ENCODE measurements around the gene KHDC1. TPM values are rescaled to one million over a fixed set of nuclear protein-coding genes. Genes with fewer than 3 reads are reported as not detected.
"Not testable (repeated sequence)": the region's sequence is repeated elsewhere in the genome, so short reads cannot be mapped to it uniquely, and the experiment has no call there.

KHDC1 gene
- total RNA-seq, 1 experiment from 2014 or later, result 1.3 TPM

DNA sequence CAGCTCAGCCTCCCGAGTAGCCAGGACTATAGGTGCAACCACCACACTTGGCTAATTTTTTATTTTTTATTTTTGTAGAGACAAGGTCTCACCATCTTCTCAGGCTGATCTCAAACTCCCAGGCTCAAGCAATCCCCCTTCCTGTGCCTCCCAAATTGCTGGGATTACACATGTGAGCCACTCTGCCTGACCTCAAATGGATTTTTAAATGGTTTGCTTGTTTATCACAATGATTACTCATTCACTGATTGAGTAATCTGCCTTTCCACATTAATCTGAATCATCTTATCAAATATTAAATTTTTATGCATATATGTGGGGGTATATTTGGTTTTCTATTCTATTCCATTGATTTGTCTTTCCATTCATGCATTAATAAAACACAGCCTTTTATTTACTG lies 28.3 kb downstream of the KHDC1 start:
- BruUV-seq (replicated peaks), result no TSS peak
- H3K4me1 Mint-ChIP-seq (ENCODE audit: insufficient read depth, unreplicated experiment), result peaks cover 11% of the 10 kb centered on the region
- H3K27me3 Mint-ChIP-seq (ENCODE audit: insufficient read depth, unreplicated experiment), result no peaks in the 10 kb centered on the region
- POLR2A ChIA-PET, result interaction anchor here (0.6 kb wide), 1 partner anchor 143 kb away, joined by 3 read pairs; no protein-coding TSS in a partner anchor
- intact Hi-C loops (cut with micrococcal nuclease), result loop anchor here (5.0 kb wide), 1 partner anchor 447 kb away; no protein-coding TSS in a partner anchor
- TF ChIP-seq, protein P1, sequence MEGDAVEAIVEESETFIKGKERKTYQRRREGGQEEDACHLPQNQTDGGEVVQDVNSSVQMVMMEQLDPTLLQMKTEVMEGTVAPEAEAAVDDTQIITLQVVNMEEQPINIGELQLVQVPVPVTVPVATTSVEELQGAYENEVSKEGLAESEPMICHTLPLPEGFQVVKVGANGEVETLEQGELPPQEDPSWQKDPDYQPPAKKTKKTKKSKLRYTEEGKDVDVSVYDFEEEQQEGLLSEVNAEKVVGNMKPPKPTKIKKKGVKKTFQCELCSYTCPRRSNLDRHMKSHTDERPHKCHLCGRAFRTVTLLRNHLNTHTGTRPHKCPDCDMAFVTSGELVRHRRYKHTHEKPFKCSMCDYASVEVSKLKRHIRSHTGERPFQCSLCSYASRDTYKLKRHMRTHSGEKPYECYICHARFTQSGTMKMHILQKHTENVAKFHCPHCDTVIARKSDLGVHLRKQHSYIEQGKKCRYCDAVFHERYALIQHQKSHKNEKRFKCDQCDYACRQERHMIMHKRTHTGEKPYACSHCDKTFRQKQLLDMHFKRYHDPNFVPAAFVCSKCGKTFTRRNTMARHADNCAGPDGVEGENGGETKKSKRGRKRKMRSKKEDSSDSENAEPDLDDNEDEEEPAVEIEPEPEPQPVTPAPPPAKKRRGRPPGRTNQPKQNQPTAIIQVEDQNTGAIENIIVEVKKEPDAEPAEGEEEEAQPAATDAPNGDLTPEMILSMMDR (IDR thresholded peaks at IDR 0.05; ENCODE audit: unreplicated experiment), result no peak
- H3K27ac Mint-ChIP-seq (ENCODE audit: low read depth, unreplicated experiment), result peak overlapping the region; percentile 29
- H3K36me3 Mint-ChIP-seq (ENCODE audit: insufficient read depth, unreplicated experiment), result no peaks in the 10 kb centered on the region
- no peaks in the 10 kb centered on the region for H3K9me3 Mint-ChIP-seq (ENCODE audit: unreplicated experiment)
- no peak overlapping the region for H3K4me3 Mint-ChIP-seq (ENCODE audit: unreplicated experiment)
- DNase-seq (ENCODE audit: unreplicated experiment), result peak; percentile 72
- CTCF ChIA-PET, result interaction anchor here (0.6 kb wide), 1 partner anchor 229 kb away, joined by 3 read pairs; no protein-coding TSS in a partner anchor

DNA sequence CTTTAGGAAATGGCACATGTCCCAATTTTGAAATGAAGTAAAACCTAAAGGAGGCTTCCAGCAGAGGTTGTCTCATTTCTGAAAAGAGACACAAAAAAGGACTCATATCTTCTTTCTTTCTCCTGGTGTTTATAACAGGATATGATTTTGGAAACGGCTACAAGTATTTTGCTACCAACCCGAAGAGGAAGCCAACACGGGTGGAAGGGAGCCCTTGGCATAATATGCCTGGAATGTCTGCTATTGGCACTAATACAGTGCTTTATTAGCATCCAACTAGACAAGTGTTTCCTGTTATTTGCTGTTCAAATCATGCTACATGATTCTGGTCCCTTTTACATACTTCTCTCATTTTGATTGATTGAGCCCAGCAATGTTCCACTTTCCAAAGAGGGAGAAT lies 29.0 kb downstream of the KHDC1 start:
- H3K27ac Mint-ChIP-seq (ENCODE audit: low read depth, unreplicated experiment); H3K27me3 Mint-ChIP-seq (ENCODE audit: insufficient read depth, unreplicated experiment); H3K36me3 Mint-ChIP-seq (ENCODE audit: insufficient read depth, unreplicated experiment); intact Hi-C loops (cut with micrococcal nuclease); BruUV-seq (replicated peaks); DNase-seq (ENCODE audit: unreplicated experiment); H3K9me3 Mint-ChIP-seq (ENCODE audit: unreplicated experiment); H3K4me3 Mint-ChIP-seq (ENCODE audit: unreplicated experiment); POLR2A ChIA-PET: not testable (repeated sequence)
- CTCF ChIA-PET, result interaction anchor here (0.5 to 0.6 kb wide), 2 partner anchors 184 to 229 kb away, joined by 3 read pairs; no protein-coding TSS in a partner anchor
- peaks cover 11% of the 10 kb centered on the region for H3K4me1 Mint-ChIP-seq (ENCODE audit: insufficient read depth, unreplicated experiment)

DNA sequence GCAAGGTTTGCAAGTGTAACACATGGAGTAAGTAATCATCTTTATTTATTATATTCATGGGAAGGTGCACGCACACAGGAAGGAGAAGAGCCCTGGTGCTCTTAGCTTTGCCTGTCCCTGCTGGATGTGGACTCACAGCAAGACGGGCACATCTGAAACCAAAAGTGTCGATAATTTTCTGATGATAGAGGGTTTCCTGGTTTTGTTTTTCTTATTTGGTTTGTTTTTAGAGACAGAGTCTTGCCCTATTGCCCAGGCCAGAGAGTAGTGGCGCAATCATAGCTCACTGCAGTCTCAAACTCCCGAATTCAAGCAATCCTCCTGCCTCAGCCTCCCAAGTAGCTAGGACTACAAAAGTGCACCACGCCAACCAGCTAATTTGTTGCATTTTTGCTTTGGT lies 29.9 kb downstream of the KHDC1 start:
- H3K36me3 Mint-ChIP-seq (ENCODE audit: insufficient read depth, unreplicated experiment), result no peaks in the 10 kb centered on the region
- ChIA-PET CTCF (no interaction called here), POLR2A (no interaction called here)
- no TSS peak for BruUV-seq (replicated peaks)
- intact Hi-C loops (cut with micrococcal nuclease), result no loop called here
- no peaks in the 10 kb centered on the region for H3K27me3 Mint-ChIP-seq (ENCODE audit: insufficient read depth, unreplicated experiment)
- peaks cover 11% of the 10 kb centered on the region for H3K4me1 Mint-ChIP-seq (ENCODE audit: insufficient read depth, unreplicated experiment)
- no peak overlapping the region for H3K27ac Mint-ChIP-seq (ENCODE audit: low read depth, unreplicated experiment)
- TF ChIP-seq, protein P1 (IDR thresholded peaks at IDR 0.05; ENCODE audit: unreplicated experiment), result no peak
- no peak for DNase-seq (ENCODE audit: unreplicated experiment)
- no peak overlapping the region for H3K4me3 Mint-ChIP-seq (ENCODE audit: unreplicated experiment)
- no peaks in the 10 kb centered on the region for H3K9me3 Mint-ChIP-seq (ENCODE audit: unreplicated experiment)

DNA sequence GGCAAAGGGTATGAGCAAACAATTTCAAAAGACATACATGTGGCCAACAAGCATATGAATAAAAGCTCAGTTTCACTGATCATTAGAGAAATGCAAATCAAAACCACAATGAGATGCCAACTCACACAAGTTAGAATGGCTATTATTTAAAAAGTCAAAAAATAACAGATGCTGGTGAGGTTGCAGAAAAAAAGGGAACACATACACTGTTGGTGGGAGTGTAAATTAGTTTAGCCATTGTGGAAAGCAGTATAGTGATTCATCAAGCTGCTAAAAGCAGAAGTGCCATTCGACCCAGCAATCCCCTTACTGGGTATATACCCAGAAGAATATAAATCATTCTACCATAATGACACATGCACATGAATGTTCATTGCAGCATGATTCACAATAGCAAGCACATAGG lies 31.0 kb downstream of the KHDC1 start:
- TF ChIP-seq, protein P1 (IDR thresholded peaks at IDR 0.05; ENCODE audit: unreplicated experiment), result no peak
- POLR2A ChIA-PET, result no interaction called here
- H3K4me3 Mint-ChIP-seq (ENCODE audit: unreplicated experiment), result no peak overlapping the region
- H3K4me1 Mint-ChIP-seq (ENCODE audit: insufficient read depth, unreplicated experiment), result peaks cover 11% of the 10 kb centered on the region
- CTCF ChIA-PET, result interaction anchor here (0.6 kb wide), 1 partner anchor 55 kb away, joined by 3 read pairs; no protein-coding TSS in a partner anchor
- no peak for DNase-seq (ENCODE audit: unreplicated experiment)
- H3K27ac Mint-ChIP-seq (ENCODE audit: low read depth, unreplicated experiment), result no peak overlapping the region
- intact Hi-C loops (cut with micrococcal nuclease), result no loop called here
- no peaks in the 10 kb centered on the region for H3K27me3 Mint-ChIP-seq (ENCODE audit: insufficient read depth, unreplicated experiment)
- BruUV-seq (replicated peaks), result no TSS peak
- H3K36me3 Mint-ChIP-seq (ENCODE audit: insufficient read depth, unreplicated experiment), result no peaks in the 10 kb centered on the region
- no peaks in the 10 kb centered on the region for H3K9me3 Mint-ChIP-seq (ENCODE audit: unreplicated experiment)

Data from MCF 10A (cell line).